GM10266 (cell line): ENCODE results near the gene SAP30L.

Experiments
- DNase-seq: peaks from one replicate; pipeline ENCODE4 v3.0.0; 2012; ENCODE audit errors: extremely low spot score
- CTCF ChIP-seq: IDR thresholded peaks from 2 replicates; pipeline ENCODE4 v1.5.1; 2012; ENCODE audit warnings: mild to moderate bottlenecking, low read depth; ENCODE audit not compliant: control insufficient read depth, insufficient read depth; ENCODE audit errors: missing control alignments

The SAP30L gene

DNA sequence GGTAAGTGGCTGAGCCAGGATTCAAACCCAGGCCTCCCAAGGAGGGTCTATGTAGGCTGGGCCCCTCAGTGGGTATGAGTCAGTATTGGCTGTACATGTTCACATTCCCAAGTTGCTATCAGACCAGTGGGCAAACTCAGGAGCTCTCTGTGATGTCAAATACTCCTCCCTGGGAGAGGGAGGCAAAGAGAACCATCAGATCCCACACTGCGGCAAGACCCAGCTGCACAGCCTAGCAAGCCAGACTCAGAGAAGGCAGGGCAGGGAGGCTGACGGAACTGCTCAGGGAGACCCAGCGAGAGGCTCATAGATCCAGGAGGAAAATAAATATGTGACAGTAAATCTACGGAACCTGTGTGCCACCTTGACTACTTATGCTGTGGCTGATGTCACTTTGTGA lies 42.6 kb upstream of the SAP30L start:
- no peak for TF ChIP-seq CTCF
- DNase-seq, result no peak

GRCh38 chr5:154403776-154404387 lies 41.9 kb upstream of the SAP30L start:
- DNase-seq, result no peak
- TF ChIP-seq CTCF, result no peak

GRCh38 chr5:154405078-154405792 lies 40.6 kb upstream of the SAP30L start:
- TF ChIP-seq CTCF, result peak; percentile 88
- peak; percentile 81 for DNase-seq

DNA sequence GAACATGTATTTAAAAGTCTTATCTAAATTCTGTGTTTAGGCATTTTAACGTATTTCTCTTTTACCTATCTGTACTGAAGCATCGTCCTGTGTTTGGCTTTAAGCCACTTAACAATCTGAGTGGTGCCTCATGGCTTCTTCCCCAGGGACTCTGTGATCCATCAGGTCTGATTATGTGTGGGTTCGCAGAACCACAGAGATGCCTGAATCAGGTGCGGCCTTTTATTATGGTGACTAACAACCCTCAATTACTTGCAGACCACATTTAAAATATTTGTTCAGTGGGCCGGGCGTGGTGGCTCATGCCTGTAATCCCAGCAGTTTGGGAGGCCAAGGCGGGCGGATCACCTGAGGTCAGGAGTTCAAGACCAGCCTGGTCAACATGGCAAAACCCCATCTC lies 39.6 kb upstream of the SAP30L start:
- DNase-seq, result no peak
- no peak for TF ChIP-seq CTCF

GRCh38 chr5:154406826-154407225 lies 39.0 kb upstream of the SAP30L start:
- no peak for TF ChIP-seq CTCF
- DNase-seq, result no peak

- DNase-seq, result no peak
- TF ChIP-seq CTCF, result no peak
Measured at GRCh38 chr5:154408811-154409210, 37.0 kb upstream of the SAP30L start.

- TF ChIP-seq CTCF, result no peak
Measured at GRCh38 chr5:154409230-154409840, 36.5 kb upstream of the SAP30L start.

More at GRCh38 chr5:154409230-154409840, 36.5 kb upstream of the SAP30L start:
- no peak for DNase-seq
